K562 (cell line): ENCODE results near the gene POFUT2. TPM values are rescaled to one million over a fixed set of nuclear protein-coding genes. Genes with fewer than 3 reads are reported as not detected.

Experiments used
- ATAC-seq: fragments of 200-7000 bp; cut with Tn5 transposase; 3 replicates; pipeline ENCODE4 v1.9.1; 2020; ENCODE audit warnings: moderate library complexity
- BruUV-seq: library from RNA; stranded (reverse); fragments of 400-500 nt; replicated peaks from 2 replicates; lab custom pipeline; 2021; lab: Mats Ljungman, UMichigan
- CTCF ChIA-PET: fragments of 300-600 bp; formaldehyde crosslinking; extraction: SDS; loops from one replicate; lab custom pipeline; 2021; ENCODE audit warnings: low intra/inter-chr PET ratio; lab: Yijun Ruan, JAX
- POLR2A ChIA-PET: fragments of 300-600, 350-650 bp; sonication (Branson Sonifier 250); formaldehyde crosslinking; extraction: SDS; loops from one replicate; lab custom pipeline; 2021; ENCODE audit warnings: antibody characterized with exemption, inconsistent platforms; lab: Yijun Ruan, JAX
- DNase-seq, 4 experiments: peaks; one replicate each; pipeline versions ENCODE4 v3.0.0 to v3.0.0-alpha.2; 2011 to 2018; ENCODE audit warnings: low spot score in 3 of 4, mixed read lengths in 3 of 4; ENCODE audit errors: extremely low read depth in 1 of 4
- FAIRE-seq: peaks from 2 replicates; lab custom pipeline; 2011; peaks lifted over from hg19 to GRCh38; lab: Jason Lieb, UNC
- H2AFZ ChIP-seq: 2 replicates; pipeline ENCODE4 v1.6.0; 2011; ENCODE audit warnings: low read depth, low read length, control low read depth, inconsistent platforms
- H3K27ac ChIP-seq: fragments of 200-600 bp; 3 replicates; pipeline ENCODE4 v1.8.0; 2011; ENCODE audit warnings: low read depth, mild to moderate bottlenecking, control low read depth, inconsistent platforms, low read length, moderate library complexity, mixed read lengths; ENCODE audit errors: extremely low read depth
- H3K27me3 ChIP-seq, 2 experiments: fragments of 300-600 bp in 1 of 2; 2 replicates in 1 of 2; 3 replicates in 1 of 2; pipeline versions ENCODE4 v1.6.0 to v1.8.0; 2011; ENCODE audit warnings: inconsistent platforms in 2 of 2, low read length in 2 of 2, mild to moderate bottlenecking in 1 of 2, mixed read lengths in 1 of 2, moderate library complexity in 1 of 2; ENCODE audit not compliant: control insufficient read depth in 2 of 2, insufficient read depth in 2 of 2
- H3K36me3 ChIP-seq: fragments of 300-600 bp; 3 replicates; pipeline ENCODE4 v1.8.0; 2011; ENCODE audit warnings: mild to moderate bottlenecking, low read length, inconsistent platforms; ENCODE audit not compliant: control insufficient read depth, insufficient read depth
- H3K4me1 ChIP-seq, 2 experiments: fragments of 200-600 bp in 1 of 2; replicated peaks in 1 of 2; 2 replicates in 1 of 2; 3 replicates in 1 of 2; pipeline versions ENCODE4 v1.5.1 to v1.8.0; 2011; ENCODE audit warnings: inconsistent platforms in 2 of 2, low read length in 2 of 2, mild to moderate bottlenecking in 1 of 2, mixed read lengths in 1 of 2, moderate library complexity in 1 of 2; ENCODE audit not compliant: control insufficient read depth in 2 of 2, insufficient read depth in 2 of 2
- H3K4me2 ChIP-seq: 2 replicates; pipeline ENCODE4 v1.6.1; 2011; ENCODE audit warnings: low read length, control low read depth, inconsistent platforms, mixed read lengths; ENCODE audit not compliant: insufficient read depth
- H3K4me3 ChIP-seq: fragments of 200-600 bp; sonication (generic), shearing (Covaris generic); 2 replicates; pipeline ENCODE4 v1.5.1; 2016; ENCODE audit warnings: control low read depth, inconsistent platforms
- H3K79me2 ChIP-seq: fragments of 200-600 bp; 3 replicates; pipeline ENCODE4 v1.8.0; 2011; ENCODE audit warnings: low read length, inconsistent platforms; ENCODE audit not compliant: control insufficient read depth, insufficient read depth
- H3K9ac ChIP-seq, 2 experiments: 2 replicates each; pipeline versions ENCODE4 v1.6.0 to v1.6.1; 2011; ENCODE audit warnings: low read depth in 2 of 2, low read length in 2 of 2, control low read depth in 1 of 2, inconsistent platforms in 1 of 2, mild to moderate bottlenecking in 1 of 2, mixed read lengths in 1 of 2; ENCODE audit not compliant: insufficient read depth in 1 of 2
- H3K9me1 ChIP-seq: one replicate; pipeline ENCODE4 v1.6.0; 2011; ENCODE audit warnings: inconsistent platforms, mild to moderate bottlenecking, low read length, moderate library complexity; ENCODE audit not compliant: control insufficient read depth, insufficient read depth
- H3K9me3 ChIP-seq: replicated peaks from 2 replicates; pipeline ENCODE4 v1.5.1; 2011; ENCODE audit warnings: low read depth, low read length, inconsistent platforms; ENCODE audit not compliant: control insufficient read depth, insufficient read depth
- H4K20me1 ChIP-seq: replicated peaks from 2 replicates; pipeline ENCODE4 v1.6.1; 2011; ENCODE audit warnings: low read length, inconsistent platforms, mixed read lengths; ENCODE audit not compliant: control insufficient read depth, insufficient read depth
- IFI16 ChIP-seq: fragments of 250-450 bp; sonication (Bioruptor Pico); IDR thresholded peaks from 2 replicates; pipeline ENCODE4 v2.1.2; 2022; ENCODE audit warnings: mild to moderate bottlenecking, inconsistent platforms
- RBM17 ChIP-seq: fragments of 200-400 bp; formaldehyde crosslinking; IDR thresholded peaks from 2 replicates; pipeline ENCODE4 v1.6.1; 2017; ENCODE audit warnings: low read depth, mild to moderate bottlenecking, low read length, borderline replicate concordance
- RBM39 ChIP-seq: fragments of 200-400 bp; formaldehyde crosslinking; optimal IDR thresholded peaks from 2 replicates; pipeline ENCODE3; 2018; ENCODE audit warnings: low read depth, low read length
- SETDB1 ChIP-seq: IDR thresholded peaks from one replicate; pipeline ENCODE4 v1.6.1; 2012; ENCODE audit warnings: low read length, control low read depth, inconsistent platforms
- SIN3A ChIP-seq, 2 experiments: fragments of 150-350 bp in 1 of 2; IDR thresholded peaks; 2 replicates each; pipeline ENCODE4 v1.6.1; 2011 to 2016; ENCODE audit warnings: borderline replicate concordance in 2 of 2, low read depth in 2 of 2, low read length in 2 of 2, mild to moderate bottlenecking in 2 of 2, moderate library complexity in 2 of 2; ENCODE audit not compliant: control insufficient read depth in 1 of 2
- SMAD2 ChIP-seq: fragments of 150-350 bp; IDR thresholded peaks from 2 replicates; pipeline ENCODE4 v1.6.1; 2014; ENCODE audit warnings: low read depth, mild to moderate bottlenecking, low read length
- XRCC4 ChIP-seq: IDR thresholded peaks from one replicate; pipeline ENCODE4 v1.6.1; 2011; ENCODE audit not compliant: insufficient read depth, insufficient read length; ENCODE audit errors: extremely low read depth
- ZNF175 ChIP-seq: fragments of 200-800 bp; sonication (Bioruptor generic); IDR thresholded peaks from 2 replicates; pipeline ENCODE4 v1.6.1; 2016; ENCODE audit warnings: low read depth, mild to moderate bottlenecking, missing genetic modification characterization, missing compliant biosample characterization
- WGBS: fragments of 100-300 bp; shearing (Covaris generic); methylation state at CpG from one replicate; pipeline ENCODE4 v1.1.6; 2016; ENCODE audit warnings: low coverage, mixed read lengths; ENCODE audit not compliant: insufficient coverage; ENCODE audit errors: missing lambda C conversion rate; 5-methylcytosine and 5-hydroxymethylcytosine counted together
- in situ Hi-C: fragments of 300-500 bp; cut with MboI; formaldehyde crosslinking; loops from 4 replicates; pipeline ENCODE4 v1.15.0; 2018; ENCODE audit warnings: inconsistent platforms, mixed read lengths
- intact Hi-C: fragments of 100-400 bp; cut with micrococcal nuclease; formaldehyde crosslinking; loops from 2 replicates; pipeline ENCODE4 v1.14.2; 2022
- polyA plus RNA-seq, 8 experiments: library from polyadenylated mRNA; depleted of rRNA in 4 of 8; stranded (reverse) in 5 of 8; unstranded in 3 of 8; fragments of >200 nt; fragmentation: Nextera tagmentation in 2 of 8; fragmentation: Illumina TruSeq in 1 of 8; extraction: Ambion mirVana in 2 of 8; extraction: Trizol in 1 of 8; gene quantifications; 2 replicates each; pipeline versions ENCODE4 v1.2.1 to v1.2.3, GENCODE V29; 2011 to 2014; ENCODE audit warnings: inconsistent platforms in 1 of 8, missing spikeins in 1 of 8
- total RNA-seq, 7 experiments: library from RNA; depleted of rRNA in 6 of 7; stranded (reverse); fragments of >200 nt in 6 of 7; fragmentation: Illumina TruSeq in 2 of 7; extraction: Trizol in 2 of 7; gene quantifications; 2 replicates each; pipeline versions ENCODE4 v1.2.1 to v1.2.3, GENCODE V29; 2011 to 2021; ENCODE audit warnings: low replicate concordance in 1 of 7

Gene POFUT2
- total and polyA plus RNA-seq, 9 of the 15 experiments (the other 6 are each of a cell fraction or from before 2014, with no cell fraction given): 1.1 to 24.2 (median 11.0) TPM

GRCh38 chr21:45223236-45224185 lies 64.2 kb downstream of the POFUT2 start (continued):
- TF ChIP-seq SIN3A (IDR thresholded peaks at IDR 0.05; ENCODE audit: borderline replicate concordance in 2 of 2, control insufficient read depth in 1 of 2, low read depth in 2 of 2, low read length in 2 of 2) (no peak), SETDB1 (no peak), ZNF175 (CRISPR knock-in tag) (no peak), RBM17 (no peak), XRCC4 (no peak), RBM39 (no peak)

- no TSS peak for BruUV-seq
- Histone ChIP-seq H3K9ac (no peak overlapping the region), H3K79me2 (no peaks in the 10 kb centered on the region), H3K36me3 (no peaks in the 10 kb centered on the region), H3K9me3 (no peaks in the 10 kb centered on the region), H3K4me2 (no peak overlapping the region), H4K20me1 (peaks cover 11% of the 10 kb centered on the region), H3K4me1 (peaks cover 0 to 10% of the 10 kb centered on the region in 2 experiments; a peak in 1 of 5 replicates), H3K4me3 (no peak overlapping the region), H3K9me1 (no peaks in the 10 kb centered on the region), H3K27ac (no peak overlapping the region), H3K27me3 (peaks cover 21 to 27% of the 10 kb centered on the region in 2 experiments), H2AFZ (no peak overlapping the region)
- no peak for DNase-seq
- POLR2A ChIA-PET: no interaction called here
- in situ Hi-C loops (no loop called here), intact Hi-C loops (no loop called here)
- FAIRE-seq: no peak
- no peak for ATAC-seq
- TF ChIP-seq SMAD2 (no peak), IFI16 (CRISPR knock-in tag) (no peak)
- CTCF ChIA-PET: no interaction called here
- 41% methylated on average over 12 of the region's 15 CpGs for WGBS
Measured at GRCh38 chr21:45222001-45222400, 65.7 kb downstream of the POFUT2 start.
